Spleen (tissue), 7 donors: Measurements from ENCODE around the gene UBIAD1.

ENCODE experiments used
- POLR2A ChIP-seq, 3 donors: fragments of 450-650 bp; IDR thresholded peaks; one replicate each; pipeline ENCODE4 v1.5.1; 2017; ENCODE audit warnings: antibody characterized with exemption in 3 of 3, mild to moderate bottlenecking in 1 of 3
- POLR2AphosphoS5 ChIP-seq, 3 donors: sonication (generic); formaldehyde crosslinking; IDR thresholded peaks; one replicate each; pipeline ENCODE4 v1.5.1; 2017; ENCODE audit warnings: antibody characterized with exemption in 3 of 3
- TF ChIP-seq, protein P1 (sequence below), 11 experiments: fragments of 200-600 bp in 7 of 11; fragments of 450-650 bp in 4 of 11; sonication (generic) in 4 of 11; IDR thresholded peaks in 8 of 11; conservative IDR thresholded peaks in 3 of 11; 1 replicate in 7 of 11; 2 replicates in 4 of 11; pipeline versions ENCODE4 v1.4.0 to v1.8.0; 2016 to 2021; ENCODE audit warnings: antibody characterized with exemption in 11 of 11, inconsistent platforms in 4 of 11, mild to moderate bottlenecking in 1 of 11
- donor health status: DM: no; HTN: no; CAD: no; lungs with moderate emphysema.
- donor health status: DM: no; HTN: no; CAD: no.
- donor health status: DM: no; HTN: no; CAD: no.

DNA sequence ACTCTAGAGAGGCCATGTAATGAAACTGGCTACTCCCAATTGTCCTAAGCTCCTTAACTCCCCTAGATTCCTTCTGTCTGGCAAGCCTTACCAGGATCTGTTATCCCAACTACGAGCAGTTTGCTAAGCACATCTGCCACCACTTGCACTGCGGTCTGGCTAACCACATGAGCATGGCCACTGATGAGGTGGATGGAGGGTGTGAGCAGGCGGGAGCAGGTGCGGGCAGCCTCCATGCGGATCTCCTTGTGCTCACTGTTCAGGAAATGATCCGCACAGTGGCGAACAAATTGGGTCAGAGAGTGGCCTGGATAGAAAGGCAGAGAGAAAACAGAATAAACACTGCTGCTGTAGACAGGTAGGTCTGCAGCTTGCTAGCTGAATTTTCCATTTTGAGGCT is 34.7 kb upstream of the UBIAD1 start:
- TF ChIP-seq POLR2A (IDR thresholded peaks at IDR 0.05) (no peak), POLR2AphosphoS5 (IDR thresholded peaks at IDR 0.05) (no peak)
- TF ChIP-seq, protein P1, sequence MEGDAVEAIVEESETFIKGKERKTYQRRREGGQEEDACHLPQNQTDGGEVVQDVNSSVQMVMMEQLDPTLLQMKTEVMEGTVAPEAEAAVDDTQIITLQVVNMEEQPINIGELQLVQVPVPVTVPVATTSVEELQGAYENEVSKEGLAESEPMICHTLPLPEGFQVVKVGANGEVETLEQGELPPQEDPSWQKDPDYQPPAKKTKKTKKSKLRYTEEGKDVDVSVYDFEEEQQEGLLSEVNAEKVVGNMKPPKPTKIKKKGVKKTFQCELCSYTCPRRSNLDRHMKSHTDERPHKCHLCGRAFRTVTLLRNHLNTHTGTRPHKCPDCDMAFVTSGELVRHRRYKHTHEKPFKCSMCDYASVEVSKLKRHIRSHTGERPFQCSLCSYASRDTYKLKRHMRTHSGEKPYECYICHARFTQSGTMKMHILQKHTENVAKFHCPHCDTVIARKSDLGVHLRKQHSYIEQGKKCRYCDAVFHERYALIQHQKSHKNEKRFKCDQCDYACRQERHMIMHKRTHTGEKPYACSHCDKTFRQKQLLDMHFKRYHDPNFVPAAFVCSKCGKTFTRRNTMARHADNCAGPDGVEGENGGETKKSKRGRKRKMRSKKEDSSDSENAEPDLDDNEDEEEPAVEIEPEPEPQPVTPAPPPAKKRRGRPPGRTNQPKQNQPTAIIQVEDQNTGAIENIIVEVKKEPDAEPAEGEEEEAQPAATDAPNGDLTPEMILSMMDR (IDR thresholded peaks at IDR 0.05 in 8 of 11, conservative IDR thresholded peaks at IDR 0.05 in 3 of 11), result no peak
